ENCODE data around the gene UNC5CL. TPM values are rescaled to one million over a fixed set of nuclear protein-coding genes. Genes with fewer than 3 reads are reported as not detected.

Gene UNC5CL
- total RNA-seq, 1 experiment from 2014 or later = 0.81 TPM

DNA sequence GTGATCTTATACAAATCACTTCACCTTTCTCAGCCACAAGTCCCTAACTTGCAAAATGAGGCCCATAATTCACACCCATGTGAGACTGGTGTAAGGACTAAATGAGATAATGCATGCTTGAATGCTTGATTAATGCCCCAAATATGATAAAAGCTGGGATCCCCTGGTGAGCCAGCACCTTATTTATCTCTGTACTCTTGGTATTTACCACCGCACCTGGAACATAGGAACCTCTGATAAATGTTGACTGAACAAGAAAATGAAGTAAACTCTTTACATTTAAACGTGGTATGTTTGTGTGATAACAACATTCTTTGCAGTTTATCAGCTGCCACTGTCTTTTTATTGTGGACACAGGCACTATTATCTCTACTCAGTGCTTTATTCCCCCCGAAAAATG lies 11.5 kb upstream of the UNC5CL start:
- no CpG with 5 or more reads among the region's 3 CpGs for WGBS (ENCODE audit: extremely low coverage, insufficient read length, low lambda C conversion rate)
- H2BK20ac ChIP-seq (ENCODE audit: low read depth, low read length, poor library complexity, severe bottlenecking) = no peak overlapping the region
- H3K18ac ChIP-seq (ENCODE audit: insufficient read length, low read depth, low read length) = no peak overlapping the region
- H3K56ac ChIP-seq (ENCODE audit: insufficient read length, low read depth, low read length) = no peak overlapping the region
- H3K9ac ChIP-seq (ENCODE audit: extremely low read depth, insufficient read length, low read length) = no peak overlapping the region
- Mint-ChIP-seq H3K4me1 (peaks cover 14 to 23% of the 10 kb centered on the region in 2 experiments), H3K36me3 (ENCODE audit: insufficient read depth in 1 of 3, low read depth in 3 of 3) (no peaks in the 10 kb centered on the region; a peak in 2 of 7 replicates), H3K27me3 (ENCODE audit: low read depth) (no peaks in the 10 kb centered on the region), H3K4me3 (no peak overlapping the region), H3K27ac (no peak overlapping the region; a peak in 1 of 7 replicates), H3K9me3 (no peaks in the 10 kb centered on the region)
- no peak overlapping the region for H2BK5ac ChIP-seq (ENCODE audit: insufficient read length, low read length)
- peaks cover 7% of the 10 kb centered on the region; the same call in 1 of the 2 replicates for H3K4me1 ChIP-seq (ENCODE audit: insufficient read depth, low read length)
- H4K91ac ChIP-seq (ENCODE audit: insufficient read length, low read depth, low read length) = no peak overlapping the region
- no peak overlapping the region for H4K8ac ChIP-seq (replicated peaks; ENCODE audit: insufficient read length, low read depth, low read length)
- H3K23me2 ChIP-seq (ENCODE audit: insufficient read length, low read depth, low read length, poor library complexity, severe bottlenecking) = no peaks in the 10 kb centered on the region
- no peak overlapping the region for H3K23ac ChIP-seq (ENCODE audit: insufficient read length, low read depth, low read length)
- H2BK120ac ChIP-seq (ENCODE audit: low read depth, low read length, poor library complexity, severe bottlenecking) = no peak overlapping the region
- no peak overlapping the region for H2BK15ac ChIP-seq (ENCODE audit: low read depth, low read length)
- no peak overlapping the region for H2AFZ ChIP-seq (ENCODE audit: low read length)
- no peak for DNase-seq
- no peak overlapping the region for H3K4me2 ChIP-seq (ENCODE audit: insufficient read depth, insufficient read length, low read length)
- H4K20me1 ChIP-seq (ENCODE audit: control insufficient read depth, insufficient read depth, insufficient read length) = no peaks in the 10 kb centered on the region
- H3K79me2 ChIP-seq (ENCODE audit: insufficient read depth, low read length) = no peaks in the 10 kb centered on the region
- H3K27me3 ChIP-seq (ENCODE audit: insufficient read depth, low read length) = no peaks in the 10 kb centered on the region
- no peak overlapping the region for H3T11ph ChIP-seq (ENCODE audit: low read length)
- TF ChIP-seq, protein P1, sequence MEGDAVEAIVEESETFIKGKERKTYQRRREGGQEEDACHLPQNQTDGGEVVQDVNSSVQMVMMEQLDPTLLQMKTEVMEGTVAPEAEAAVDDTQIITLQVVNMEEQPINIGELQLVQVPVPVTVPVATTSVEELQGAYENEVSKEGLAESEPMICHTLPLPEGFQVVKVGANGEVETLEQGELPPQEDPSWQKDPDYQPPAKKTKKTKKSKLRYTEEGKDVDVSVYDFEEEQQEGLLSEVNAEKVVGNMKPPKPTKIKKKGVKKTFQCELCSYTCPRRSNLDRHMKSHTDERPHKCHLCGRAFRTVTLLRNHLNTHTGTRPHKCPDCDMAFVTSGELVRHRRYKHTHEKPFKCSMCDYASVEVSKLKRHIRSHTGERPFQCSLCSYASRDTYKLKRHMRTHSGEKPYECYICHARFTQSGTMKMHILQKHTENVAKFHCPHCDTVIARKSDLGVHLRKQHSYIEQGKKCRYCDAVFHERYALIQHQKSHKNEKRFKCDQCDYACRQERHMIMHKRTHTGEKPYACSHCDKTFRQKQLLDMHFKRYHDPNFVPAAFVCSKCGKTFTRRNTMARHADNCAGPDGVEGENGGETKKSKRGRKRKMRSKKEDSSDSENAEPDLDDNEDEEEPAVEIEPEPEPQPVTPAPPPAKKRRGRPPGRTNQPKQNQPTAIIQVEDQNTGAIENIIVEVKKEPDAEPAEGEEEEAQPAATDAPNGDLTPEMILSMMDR (conservative IDR thresholded peaks at IDR 0.05) = no peak
- no peak overlapping the region for H2BK12ac ChIP-seq (ENCODE audit: insufficient read length, low read depth, low read length)
- no peak overlapping the region for H3K4ac ChIP-seq (ENCODE audit: low read depth, low read length)
- no peak overlapping the region for H4K5ac ChIP-seq (ENCODE audit: insufficient read length, low read depth, low read length)
- H3K14ac ChIP-seq (ENCODE audit: insufficient read depth, low read length) = no peak overlapping the region
- no peaks in the 10 kb centered on the region for H3K9me3 ChIP-seq (ENCODE audit: control insufficient read depth, low read depth, low read length)
- no peaks in the 10 kb centered on the region for H3K79me1 ChIP-seq (ENCODE audit: insufficient read depth, low read depth, low read length, poor library complexity, severe bottlenecking)
- H3K27ac ChIP-seq (ENCODE audit: insufficient read length, low read depth, low read length) = no peak overlapping the region
- no peak overlapping the region for H2AK5ac ChIP-seq (ENCODE audit: insufficient read length, low read length)
